ENCODE results near the gene HEATR5A. TPM values are rescaled to one million over a fixed set of nuclear protein-coding genes. Genes with fewer than 3 reads are reported as not detected.
"Not testable (repeated sequence)": the region's sequence is repeated elsewhere in the genome, so short reads cannot be mapped to it uniquely, and the experiment has no call there.

HEATR5A gene
- total RNA-seq, 2 experiments from 2014 or later: 3.5 to 6.0 TPM

GRCh38 chr14:31340297-31341063 is 79.9 kb downstream of the HEATR5A start:
- Mint-ChIP-seq H3K36me3 (ENCODE audit: low read depth) (peaks cover 4% of the 10 kb centered on the region), H3K4me1 (ENCODE audit: low read depth) (no peaks in the 10 kb centered on the region), H3K27ac (peak overlapping the region; percentile 24), H3K27me3 (ENCODE audit: low read depth) (no peaks in the 10 kb centered on the region), H3K9me3 (no peaks in the 10 kb centered on the region), H3K4me3 (no peak overlapping the region)
- no peak for DNase-seq
- CTCF ChIA-PET: no interaction called here
- intact Hi-C loops (cut with micrococcal nuclease): no loop called here

- intact Hi-C loops (cut with micrococcal nuclease): no loop called here
Measured at GRCh38 chr14:31339743-31340142, 80.6 kb downstream of the HEATR5A start.

DNA sequence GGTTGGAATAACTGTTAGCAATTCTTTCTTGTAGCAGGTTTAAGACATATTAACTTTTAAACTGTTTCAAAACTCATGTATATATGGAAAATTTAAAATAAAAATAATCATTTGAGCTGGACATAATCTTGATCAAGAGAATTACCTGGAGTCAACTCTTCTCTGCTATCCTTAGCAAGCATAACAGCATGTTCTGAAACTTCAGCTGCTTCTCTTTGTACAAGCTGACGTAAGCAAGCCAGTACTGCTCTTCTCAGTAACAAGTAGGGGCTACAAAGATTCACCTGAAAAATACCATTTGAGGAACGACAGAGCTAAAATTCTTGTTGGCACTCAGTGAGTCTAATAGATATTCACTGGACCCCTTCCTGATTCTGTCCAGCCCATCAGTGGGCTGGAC is 83.0 kb downstream of the HEATR5A start:
- peaks cover 9% of the 10 kb centered on the region for H3K36me3 Mint-ChIP-seq (ENCODE audit: low read depth)
- intact Hi-C loops (cut with micrococcal nuclease): no loop called here
- H3K4me3 Mint-ChIP-seq: no peak overlapping the region
- no peaks in the 10 kb centered on the region for H3K27me3 Mint-ChIP-seq (ENCODE audit: low read depth)
- no peaks in the 10 kb centered on the region for H3K4me1 Mint-ChIP-seq (ENCODE audit: low read depth)
- DNase-seq: no peak
- no peaks in the 10 kb centered on the region for H3K9me3 Mint-ChIP-seq
- CTCF ChIA-PET: no interaction called here
- H3K27ac Mint-ChIP-seq: no peak overlapping the region

More at GRCh38 chr14:31339743-31340142, 80.6 kb downstream of the HEATR5A start:
- H3K4me1 Mint-ChIP-seq (ENCODE audit: low read depth): no peaks in the 10 kb centered on the region
- no peak for DNase-seq
- no peaks in the 10 kb centered on the region for H3K27me3 Mint-ChIP-seq (ENCODE audit: low read depth)
- H3K27ac Mint-ChIP-seq: no peak overlapping the region
- CTCF ChIA-PET: no interaction called here
- no peaks in the 10 kb centered on the region for H3K9me3 Mint-ChIP-seq
- H3K36me3 Mint-ChIP-seq (ENCODE audit: low read depth): peaks cover 6% of the 10 kb centered on the region
- no peak overlapping the region for H3K4me3 Mint-ChIP-seq

- H3K4me1 Mint-ChIP-seq (ENCODE audit: low read depth): no peaks in the 10 kb centered on the region
Measured at GRCh38 chr14:31336646-31337045, 83.7 kb downstream of the HEATR5A start.

DNA sequence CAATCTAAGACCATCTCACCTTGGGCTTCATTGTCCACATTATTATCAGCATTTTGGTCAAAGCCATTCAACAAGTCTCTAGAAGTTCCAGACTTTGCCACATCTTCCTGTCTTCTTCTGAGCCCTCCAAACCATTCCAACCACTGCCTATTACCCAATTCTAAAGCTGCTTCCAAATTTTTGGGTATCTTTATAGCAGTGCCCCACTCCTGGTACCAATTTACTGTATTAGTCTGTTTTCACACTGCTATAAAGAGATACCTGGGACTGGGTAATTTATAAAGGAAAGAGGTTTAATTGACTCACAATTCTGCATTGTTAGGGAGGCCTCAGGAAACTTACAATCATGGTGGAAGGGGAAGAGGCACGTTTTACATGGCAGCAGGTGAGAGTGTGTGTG is 89.0 kb downstream of the HEATR5A start:
- H3K9me3 Mint-ChIP-seq: peaks cover 13% of the 10 kb centered on the region
- DNase-seq; H3K27ac Mint-ChIP-seq; H3K4me1 Mint-ChIP-seq (ENCODE audit: low read depth); intact Hi-C loops (cut with micrococcal nuclease); H3K27me3 Mint-ChIP-seq (ENCODE audit: low read depth); CTCF ChIA-PET; H3K4me3 Mint-ChIP-seq: not testable (repeated sequence)
- peaks cover 25% of the 10 kb centered on the region for H3K36me3 Mint-ChIP-seq (ENCODE audit: low read depth)

More at GRCh38 chr14:31336646-31337045, 83.7 kb downstream of the HEATR5A start:
- DNase-seq: no peak
- Mint-ChIP-seq H3K4me3 (no peak overlapping the region), H3K27me3 (ENCODE audit: low read depth) (no peaks in the 10 kb centered on the region), H3K9me3 (peaks cover 3% of the 10 kb centered on the region), H3K36me3 (ENCODE audit: low read depth) (peaks cover 15% of the 10 kb centered on the region), H3K27ac (no peak overlapping the region)
- intact Hi-C loops (cut with micrococcal nuclease): no loop called here
- CTCF ChIA-PET: no interaction called here

DNA sequence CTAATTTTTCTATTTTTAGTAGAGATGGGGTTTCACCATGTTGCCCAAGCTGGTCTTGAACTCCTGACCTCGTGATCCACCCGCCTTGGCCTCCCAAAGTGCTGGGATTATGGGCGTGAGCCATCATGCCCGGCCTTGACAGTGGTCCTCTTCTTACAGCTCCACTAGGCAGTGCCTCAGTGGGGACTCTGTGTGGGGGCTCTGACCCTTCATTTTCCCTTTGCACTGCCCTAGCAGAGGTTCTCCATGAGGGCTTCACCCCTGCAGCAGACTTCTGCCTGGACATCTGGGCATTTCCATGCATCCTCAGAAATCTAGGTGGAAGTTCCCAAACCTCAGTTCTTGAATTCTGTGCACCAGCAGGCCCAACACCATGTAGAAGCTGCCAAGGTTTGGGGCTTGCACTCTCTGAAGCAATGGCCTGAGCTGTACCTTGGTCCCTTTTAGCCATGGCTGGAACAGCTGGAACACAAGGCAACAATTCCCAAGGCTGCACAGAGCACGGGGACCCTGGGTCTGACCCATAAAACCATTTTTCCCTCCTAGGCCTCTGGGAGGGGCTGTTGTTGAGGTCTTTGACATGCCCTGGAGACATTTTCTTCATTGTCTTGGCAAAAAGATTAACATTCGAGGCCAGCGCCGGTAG is 90.4 kb downstream of the HEATR5A start:
- Mint-ChIP-seq H3K36me3 (ENCODE audit: low read depth) (peaks cover 25% of the 10 kb centered on the region), H3K9me3 (peaks cover 13% of the 10 kb centered on the region)
- H3K4me1 Mint-ChIP-seq (ENCODE audit: low read depth); H3K27ac Mint-ChIP-seq; intact Hi-C loops (cut with micrococcal nuclease); H3K4me3 Mint-ChIP-seq; CTCF ChIA-PET; H3K27me3 Mint-ChIP-seq (ENCODE audit: low read depth); DNase-seq: not testable (repeated sequence)

GRCh38 chr14:31326111-31326510 is 94.2 kb downstream of the HEATR5A start:
- no peaks in the 10 kb centered on the region for H3K4me1 Mint-ChIP-seq (ENCODE audit: low read depth)
- intact Hi-C loops (cut with micrococcal nuclease): no loop called here
- CTCF ChIA-PET: interaction anchor here (1.2 kb wide), 1 partner anchor 247 kb away, joined by 3 read pairs; no protein-coding TSS in a partner anchor
- DNase-seq: peak; percentile 13
- H3K36me3 Mint-ChIP-seq (ENCODE audit: low read depth): peaks cover 8% of the 10 kb centered on the region
- no peak overlapping the region for H3K27ac Mint-ChIP-seq
- H3K9me3 Mint-ChIP-seq: peaks cover 7% of the 10 kb centered on the region
- no peaks in the 10 kb centered on the region for H3K27me3 Mint-ChIP-seq (ENCODE audit: low read depth)
- H3K4me3 Mint-ChIP-seq: no peak overlapping the region

DNA sequence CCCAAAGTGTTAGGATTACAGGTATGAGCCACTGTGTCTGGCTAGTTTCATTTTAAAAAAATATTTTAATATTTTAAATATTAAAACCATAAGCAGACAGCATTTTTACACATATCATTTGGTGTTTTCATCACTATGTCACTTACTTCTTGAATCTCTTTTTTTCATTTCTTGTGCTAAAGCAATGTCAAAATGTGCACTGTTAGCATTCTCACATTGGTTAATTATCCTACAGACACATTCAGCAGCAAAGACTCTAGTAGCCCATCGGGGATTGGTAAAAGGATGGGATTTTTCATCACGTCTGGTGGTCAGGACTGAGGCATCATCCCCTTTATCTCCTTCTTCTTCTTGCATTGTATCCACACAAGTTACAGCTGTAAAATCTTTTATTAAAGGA is 96.9 kb downstream of the HEATR5A start:
- Mint-ChIP-seq H3K36me3 (ENCODE audit: low read depth) (no peaks in the 10 kb centered on the region), H3K4me1 (ENCODE audit: low read depth) (no peaks in the 10 kb centered on the region), H3K27ac (no peak overlapping the region), H3K4me3 (no peak overlapping the region), H3K27me3 (ENCODE audit: low read depth) (no peaks in the 10 kb centered on the region), H3K9me3 (no peaks in the 10 kb centered on the region)
- intact Hi-C loops (cut with micrococcal nuclease): no loop called here
- CTCF ChIA-PET: no interaction called here
- no peak for DNase-seq

GRCh38 chr14:31320922-31321766 is 99.2 kb downstream of the HEATR5A start:
- Mint-ChIP-seq H3K36me3 (ENCODE audit: low read depth) (no peaks in the 10 kb centered on the region), H3K9me3 (no peaks in the 10 kb centered on the region), H3K27me3 (ENCODE audit: low read depth) (no peaks in the 10 kb centered on the region), H3K27ac (no peak overlapping the region), H3K4me3 (no peak overlapping the region), H3K4me1 (ENCODE audit: low read depth) (no peaks in the 10 kb centered on the region)
- intact Hi-C loops (cut with micrococcal nuclease): no loop called here
- no peak for DNase-seq
- CTCF ChIA-PET: interaction anchor here (0.7 to 0.8 kb wide), 2 partner anchors 12 to 192 kb away, joined by 3 read pairs; no protein-coding TSS in a partner anchor

GRCh38 chr14:31320216-31320615 is 100.1 kb downstream of the HEATR5A start:
- no peak overlapping the region for H3K4me3 Mint-ChIP-seq
- DNase-seq: no peak
- H3K27me3 Mint-ChIP-seq (ENCODE audit: low read depth): no peaks in the 10 kb centered on the region
- no peaks in the 10 kb centered on the region for H3K36me3 Mint-ChIP-seq (ENCODE audit: low read depth)
- CTCF ChIA-PET: interaction anchor here (0.6 kb wide), 2 partner anchors 20 to 202 kb away, joined by 4 read pairs; no protein-coding TSS in a partner anchor
- H3K27ac Mint-ChIP-seq: no peak overlapping the region
- no peaks in the 10 kb centered on the region for H3K9me3 Mint-ChIP-seq
- intact Hi-C loops (cut with micrococcal nuclease): no loop called here
- H3K4me1 Mint-ChIP-seq (ENCODE audit: low read depth): no peaks in the 10 kb centered on the region

DNA sequence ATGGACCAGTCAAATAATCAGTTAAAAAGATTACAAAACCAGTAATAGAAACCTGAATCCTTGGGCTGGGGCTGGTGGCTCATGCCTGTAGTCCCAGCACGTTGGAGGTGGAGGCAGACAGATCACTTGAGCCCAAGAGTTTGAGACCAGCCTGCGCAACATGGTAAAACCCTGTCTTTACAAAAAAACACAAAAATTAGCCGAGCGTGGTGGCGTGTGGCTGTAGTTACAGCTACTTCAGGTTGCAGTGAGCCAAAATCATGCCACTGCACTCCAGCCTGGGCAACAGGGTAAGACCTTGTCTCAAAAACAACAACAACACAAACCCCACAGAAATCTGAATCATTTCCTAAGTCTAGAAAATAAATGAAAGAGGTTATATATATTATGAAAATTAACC is 100.6 kb downstream of the HEATR5A start:
- Mint-ChIP-seq H3K4me3 (no peak overlapping the region), H3K36me3 (ENCODE audit: low read depth) (no peaks in the 10 kb centered on the region), H3K4me1 (ENCODE audit: low read depth) (no peaks in the 10 kb centered on the region), H3K27me3 (ENCODE audit: low read depth) (no peaks in the 10 kb centered on the region), H3K27ac (no peak overlapping the region), H3K9me3 (no peaks in the 10 kb centered on the region)
- DNase-seq: no peak
- CTCF ChIA-PET: interaction anchor here (0.6 kb wide), 1 partner anchor 201 kb away, joined by 4 read pairs; no protein-coding TSS in a partner anchor
- intact Hi-C loops (cut with micrococcal nuclease): no loop called here

DNA sequence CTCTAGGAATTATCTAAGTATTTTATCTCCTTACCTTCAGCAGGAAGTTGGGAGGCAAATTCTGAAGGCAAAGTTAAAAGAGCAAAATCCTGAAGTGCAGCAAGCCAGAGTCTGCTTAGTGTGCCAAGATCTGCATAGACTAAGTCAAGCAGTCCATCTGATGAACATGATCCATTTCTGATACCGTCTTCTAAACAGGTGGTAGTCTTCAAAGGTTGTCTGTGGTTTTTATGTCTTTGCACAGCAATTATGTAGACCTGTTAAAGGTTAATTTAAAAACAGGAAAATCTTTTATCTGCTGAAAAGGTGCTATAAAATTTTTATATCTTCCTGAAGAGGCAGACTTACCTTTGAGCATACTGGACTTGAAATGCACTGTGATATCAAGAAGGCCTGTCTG is 107.4 kb downstream of the HEATR5A start:
- no peaks in the 10 kb centered on the region for H3K9me3 Mint-ChIP-seq
- CTCF ChIA-PET: no interaction called here
- no peaks in the 10 kb centered on the region for H3K4me1 Mint-ChIP-seq (ENCODE audit: low read depth)
- peaks cover 5% of the 10 kb centered on the region for H3K36me3 Mint-ChIP-seq (ENCODE audit: low read depth)
- no peaks in the 10 kb centered on the region for H3K27me3 Mint-ChIP-seq (ENCODE audit: low read depth)
- intact Hi-C loops (cut with micrococcal nuclease): no loop called here
- no peak for DNase-seq
- no peak overlapping the region for H3K4me3 Mint-ChIP-seq
- H3K27ac Mint-ChIP-seq: no peak overlapping the region
